NK-92 treated with Interleukin-12 subunit alpha and Interleukin-12 subunit beta, amount 100 ng/mL, for 24 hours (cell line): ENCODE data around the gene HK3.

Source experiments
- DNase-seq: peaks from one replicate; lab custom pipeline; 2025; lab: John Stamatoyannopoulos, UW

HK3 gene

DNA sequence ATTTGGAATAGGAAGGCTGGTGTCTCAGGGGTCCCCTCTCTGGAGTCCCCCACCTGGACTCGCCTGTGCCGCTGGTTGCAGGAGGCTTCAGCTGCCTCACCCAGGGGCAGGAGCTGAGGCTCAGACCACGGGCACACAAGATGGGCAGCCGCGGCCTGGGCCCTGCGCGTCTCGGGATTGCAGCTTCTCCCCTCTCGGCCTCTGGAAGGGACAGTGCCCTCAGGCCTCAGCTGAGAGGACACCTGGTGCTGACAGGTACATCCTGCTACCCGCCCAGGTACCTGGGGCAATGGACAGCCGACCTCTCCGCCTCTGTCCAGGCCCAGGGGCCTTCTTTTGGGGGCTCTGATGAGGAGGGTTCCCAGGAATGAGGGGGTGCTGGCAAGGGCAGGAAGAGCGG, 50.5 kb downstream of the HK3 start:
- no peak for DNase-seq

GRCh38 chr5:176847726-176848290, 51.3 kb downstream of the HK3 start:
- no peak for DNase-seq

GRCh38 chr5:176847148-176847547, 52.0 kb downstream of the HK3 start:
- no peak for DNase-seq

GRCh38 chr5:176846335-176847140, 52.6 kb downstream of the HK3 start:
- no peak for DNase-seq

GRCh38 chr5:176845392-176845713, 53.8 kb downstream of the HK3 start:
- DNase-seq, result no peak

- DNase-seq, result no peak
Measured at GRCh38 chr5:176844706-176845391, 54.3 kb downstream of the HK3 start.

- no peak for DNase-seq
Measured at GRCh38 chr5:176844281-176844680, 54.9 kb downstream of the HK3 start.

DNA sequence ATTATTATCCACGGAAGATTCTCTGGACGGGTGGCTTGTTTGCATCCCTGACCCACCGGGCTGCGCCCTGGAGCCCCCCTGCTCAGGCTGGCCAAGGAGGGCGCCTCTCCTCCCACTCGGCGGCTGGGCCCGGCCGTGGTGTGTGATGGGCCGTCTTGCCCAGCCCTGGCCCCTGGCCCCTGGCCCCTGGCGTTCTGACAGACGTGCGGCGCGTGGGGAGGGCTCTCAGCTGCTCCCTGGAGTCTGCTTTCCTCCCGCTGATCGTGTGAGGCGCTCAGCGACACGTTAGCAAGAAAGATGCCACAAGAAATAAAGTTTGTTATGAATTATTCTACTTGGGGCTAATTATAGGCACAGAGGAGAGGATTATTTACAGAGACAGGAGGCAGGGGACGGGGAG, 55.5 kb downstream of the HK3 start:
- no peak for DNase-seq

- DNase-seq, result no peak
Measured at GRCh38 chr5:176837707-176838115, 61.4 kb downstream of the HK3 start.

DNA sequence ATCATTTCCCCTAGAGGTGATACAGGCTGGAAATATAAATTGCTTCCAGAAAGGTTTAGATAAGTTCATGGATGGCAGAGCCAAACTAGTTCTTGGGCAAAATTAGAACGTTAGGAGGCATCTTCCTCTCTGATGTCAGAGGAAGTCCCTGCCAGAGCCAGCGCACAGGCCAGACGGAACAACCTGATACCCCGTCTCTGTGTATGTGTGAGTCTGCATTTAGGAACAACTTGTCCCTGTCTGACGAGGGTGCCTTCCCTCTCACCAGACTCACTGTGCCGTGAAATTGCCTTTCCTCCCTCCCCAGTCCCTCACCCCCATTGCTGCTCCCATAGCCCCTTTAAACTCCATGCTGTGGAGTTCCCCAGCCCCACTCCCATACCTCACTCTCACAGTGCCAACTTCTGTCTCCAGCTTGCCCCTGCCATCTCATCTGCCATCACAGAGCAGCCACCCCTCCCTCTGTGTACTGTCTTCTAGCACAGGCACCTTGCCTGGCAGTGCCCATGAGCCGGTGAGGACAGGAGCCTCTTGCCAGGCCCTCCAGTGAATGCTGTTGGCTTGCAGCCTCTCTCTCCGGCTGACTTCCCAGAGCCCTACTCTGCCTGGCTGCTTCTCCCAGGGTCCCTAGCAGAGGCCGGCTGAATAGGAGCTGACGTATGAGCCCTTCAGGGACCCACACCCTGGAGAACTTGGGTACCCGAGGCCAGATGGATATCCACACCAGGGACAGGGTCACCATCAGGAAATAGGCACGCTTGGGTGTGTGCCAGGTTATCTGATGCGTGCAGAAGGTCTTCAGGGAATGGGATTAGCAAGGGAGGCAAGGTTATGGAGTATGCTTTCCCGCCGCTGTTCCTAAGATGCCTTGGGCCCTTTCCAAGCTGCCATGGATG, 62.1 kb downstream of the HK3 start:
- no peak for DNase-seq

- DNase-seq, result no peak
Measured at GRCh38 chr5:176835918-176836317, 63.2 kb downstream of the HK3 start.

GRCh38 chr5:176833286-176833685, 65.9 kb downstream of the HK3 start:
- DNase-seq, result no peak

DNA sequence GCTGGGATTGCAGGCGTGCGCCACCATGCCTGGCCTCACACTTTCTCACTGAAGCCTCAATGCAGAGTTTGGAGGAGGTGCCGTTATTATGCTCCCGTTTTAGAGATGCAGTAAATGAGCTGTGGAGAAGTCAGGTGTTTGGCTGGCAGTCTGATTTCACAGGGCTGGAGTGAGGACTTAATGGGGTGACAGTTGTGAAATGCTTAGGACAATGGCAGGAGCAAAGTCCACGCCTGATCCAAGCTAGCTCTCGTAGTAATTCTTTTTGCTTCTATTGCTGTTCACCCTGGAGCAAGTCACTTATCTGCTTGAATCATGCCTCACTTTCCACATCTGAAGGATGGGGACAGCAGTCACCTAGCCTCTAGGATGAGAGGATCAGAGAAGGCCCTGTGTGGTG, 67.0 kb downstream of the HK3 start:
- DNase-seq, result no peak

- DNase-seq, result no peak
Measured at GRCh38 chr5:176831425-176831824, 67.7 kb downstream of the HK3 start.

DNA sequence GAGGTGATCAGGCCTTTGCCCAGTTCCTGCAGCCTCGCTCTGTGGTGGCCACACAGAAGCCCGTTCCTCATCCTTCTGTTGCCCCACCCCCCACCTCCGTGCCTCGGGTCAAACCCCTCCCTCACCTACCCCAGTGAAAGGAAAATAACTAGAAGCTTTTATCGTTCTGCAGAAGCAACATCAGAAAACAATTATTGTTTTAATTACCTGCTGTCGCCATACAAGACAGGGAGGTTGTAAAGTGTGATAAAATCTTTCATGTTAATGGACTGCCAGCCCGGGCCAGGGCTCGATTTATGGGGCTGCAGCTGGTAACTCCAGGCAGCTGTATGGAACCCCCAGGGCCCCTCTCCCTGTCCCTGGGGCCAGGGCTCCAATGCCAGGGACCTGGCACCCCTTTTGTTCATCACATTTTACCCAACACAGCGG, 68.1 kb downstream of the HK3 start:
- DNase-seq, result no peak
